A549 (cell line): ENCODE data around the gene KIAA2012.

ENCODE experiments used
- CHD4 ChIP-seq: fragments of 200-600 bp; sonication (generic); IDR thresholded peaks from 2 replicates; pipeline ENCODE4 v1.6.1; 2016; ENCODE audit warnings: antibody characterized with exemption, mild to moderate bottlenecking, borderline replicate concordance
- MAFK ChIP-seq: fragments of 450-650 bp; IDR thresholded peaks from 2 replicates; pipeline ENCODE4 v1.6.1; 2014; ENCODE audit not compliant: partially characterized antibody
- POLR2A ChIP-seq: IDR thresholded peaks from 2 replicates; pipeline ENCODE4 v1.6.1; 2012; ENCODE audit warnings: mild to moderate bottlenecking, low read length
- RAD21 ChIP-seq, 2 experiments: fragments of >200 bp in 1 of 2; sonication (Bioruptor Twin) in 1 of 2; formaldehyde crosslinking in 1 of 2; IDR thresholded peaks in 1 of 2; conservative IDR thresholded peaks in 1 of 2; 2 replicates in 1 of 2; 3 replicates in 1 of 2; pipeline ENCODE4 v1.6.1; 2012 to 2018; ENCODE audit warnings: inconsistent platforms in 1 of 2
- ZC3H11A ChIP-seq: fragments of 450-650 bp; IDR thresholded peaks from 2 replicates; pipeline ENCODE4 v1.6.1; 2014; ENCODE audit warnings: antibody characterized with exemption, mild to moderate bottlenecking
- TF ChIP-seq, protein P1 (sequence below): fragments of >200 bp; sonication (Bioruptor Twin); formaldehyde crosslinking; IDR thresholded peaks from 3 replicates; pipeline ENCODE4 v1.5.1; 2016
- TF ChIP-seq, protein P2 (sequence below): fragments of >200 bp; sonication (Bioruptor Twin); formaldehyde crosslinking; IDR thresholded peaks from 3 replicates; pipeline ENCODE4 v1.6.1; 2016
- TF ChIP-seq, protein P3 (sequence below): fragments of 450-650 bp; IDR thresholded peaks from 2 replicates; pipeline ENCODE4 v1.6.1; 2014; ENCODE audit warnings: antibody characterized with exemption

DNA sequence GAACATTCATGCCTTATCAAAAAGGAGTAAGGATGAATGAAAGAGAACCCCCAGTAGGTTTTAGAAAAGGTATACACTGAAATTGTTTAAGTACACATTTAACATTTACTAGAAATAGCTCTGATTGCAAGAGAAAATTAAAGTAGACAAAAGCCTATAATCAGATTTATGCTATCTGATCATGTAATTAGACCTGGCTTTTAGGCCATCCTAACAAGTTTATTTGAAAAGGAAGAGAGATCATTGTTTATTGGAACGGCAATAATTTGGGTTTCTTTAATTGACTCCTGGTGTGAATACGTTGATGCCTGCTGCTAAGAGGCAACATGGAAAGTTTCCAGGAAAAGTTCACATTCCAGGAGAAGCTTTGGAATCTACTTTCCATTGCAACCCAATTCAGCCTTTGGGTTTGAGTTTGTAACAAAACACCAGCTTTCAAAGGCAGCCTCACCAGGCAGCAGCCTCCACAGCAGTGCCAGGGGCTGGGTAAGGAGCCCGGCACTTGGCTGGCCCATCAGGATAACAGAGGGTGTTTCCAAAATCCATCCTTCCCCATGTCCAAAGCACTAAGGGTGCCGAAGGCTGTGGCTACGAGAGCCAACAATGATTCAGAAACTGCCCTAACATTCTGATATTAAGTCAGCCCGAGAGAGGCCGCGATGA is 21.4 kb upstream of the KIAA2012 start:
- TF ChIP-seq CHD4 (no peak), POLR2A (no peak), MAFK (no peak), ZC3H11A (no peak), RAD21 (conservative IDR thresholded peaks at IDR 0.05 in 1 of 2, IDR thresholded peaks at IDR 0.05 in 1 of 2) (no peak)
- TF ChIP-seq, protein P1, sequence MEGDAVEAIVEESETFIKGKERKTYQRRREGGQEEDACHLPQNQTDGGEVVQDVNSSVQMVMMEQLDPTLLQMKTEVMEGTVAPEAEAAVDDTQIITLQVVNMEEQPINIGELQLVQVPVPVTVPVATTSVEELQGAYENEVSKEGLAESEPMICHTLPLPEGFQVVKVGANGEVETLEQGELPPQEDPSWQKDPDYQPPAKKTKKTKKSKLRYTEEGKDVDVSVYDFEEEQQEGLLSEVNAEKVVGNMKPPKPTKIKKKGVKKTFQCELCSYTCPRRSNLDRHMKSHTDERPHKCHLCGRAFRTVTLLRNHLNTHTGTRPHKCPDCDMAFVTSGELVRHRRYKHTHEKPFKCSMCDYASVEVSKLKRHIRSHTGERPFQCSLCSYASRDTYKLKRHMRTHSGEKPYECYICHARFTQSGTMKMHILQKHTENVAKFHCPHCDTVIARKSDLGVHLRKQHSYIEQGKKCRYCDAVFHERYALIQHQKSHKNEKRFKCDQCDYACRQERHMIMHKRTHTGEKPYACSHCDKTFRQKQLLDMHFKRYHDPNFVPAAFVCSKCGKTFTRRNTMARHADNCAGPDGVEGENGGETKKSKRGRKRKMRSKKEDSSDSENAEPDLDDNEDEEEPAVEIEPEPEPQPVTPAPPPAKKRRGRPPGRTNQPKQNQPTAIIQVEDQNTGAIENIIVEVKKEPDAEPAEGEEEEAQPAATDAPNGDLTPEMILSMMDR = no peak
- TF ChIP-seq, protein P2, sequence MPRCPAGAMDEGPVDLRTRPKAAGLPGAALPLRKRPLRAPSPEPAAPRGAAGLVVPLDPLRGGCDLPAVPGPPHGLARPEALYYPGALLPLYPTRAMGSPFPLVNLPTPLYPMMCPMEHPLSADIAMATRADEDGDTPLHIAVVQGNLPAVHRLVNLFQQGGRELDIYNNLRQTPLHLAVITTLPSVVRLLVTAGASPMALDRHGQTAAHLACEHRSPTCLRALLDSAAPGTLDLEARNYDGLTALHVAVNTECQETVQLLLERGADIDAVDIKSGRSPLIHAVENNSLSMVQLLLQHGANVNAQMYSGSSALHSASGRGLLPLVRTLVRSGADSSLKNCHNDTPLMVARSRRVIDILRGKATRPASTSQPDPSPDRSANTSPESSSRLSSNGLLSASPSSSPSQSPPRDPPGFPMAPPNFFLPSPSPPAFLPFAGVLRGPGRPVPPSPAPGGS = no peak
- TF ChIP-seq, protein P3, sequence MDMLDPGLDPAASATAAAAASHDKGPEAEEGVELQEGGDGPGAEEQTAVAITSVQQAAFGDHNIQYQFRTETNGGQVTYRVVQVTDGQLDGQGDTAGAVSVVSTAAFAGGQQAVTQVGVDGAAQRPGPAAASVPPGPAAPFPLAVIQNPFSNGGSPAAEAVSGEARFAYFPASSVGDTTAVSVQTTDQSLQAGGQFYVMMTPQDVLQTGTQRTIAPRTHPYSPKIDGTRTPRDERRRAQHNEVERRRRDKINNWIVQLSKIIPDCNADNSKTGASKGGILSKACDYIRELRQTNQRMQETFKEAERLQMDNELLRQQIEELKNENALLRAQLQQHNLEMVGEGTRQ = no peak
